Peyer's patch (tissue), 4 donors: Measurements from ENCODE around the gene PSAPL1.

Experiments
- POLR2A ChIP-seq, 2 donors: fragments of 450-650 bp; IDR thresholded peaks; one replicate each; pipeline ENCODE4 v1.5.1; 2017; ENCODE audit warnings: antibody characterized with exemption in 2 of 2, mild to moderate bottlenecking in 2 of 2, moderate library complexity in 2 of 2
- TF ChIP-seq, protein P1 (sequence below), 6 experiments: fragments of 450-650 bp in 4 of 6; fragments of 200-600 bp in 2 of 6; sonication (generic) in 1 of 6; IDR thresholded peaks; one replicate each; pipeline ENCODE4 v1.5.1; 2017 to 2019; ENCODE audit warnings: antibody characterized with exemption in 6 of 6, mild to moderate bottlenecking in 3 of 6, moderate library complexity in 1 of 6

- TF ChIP-seq, protein P1, sequence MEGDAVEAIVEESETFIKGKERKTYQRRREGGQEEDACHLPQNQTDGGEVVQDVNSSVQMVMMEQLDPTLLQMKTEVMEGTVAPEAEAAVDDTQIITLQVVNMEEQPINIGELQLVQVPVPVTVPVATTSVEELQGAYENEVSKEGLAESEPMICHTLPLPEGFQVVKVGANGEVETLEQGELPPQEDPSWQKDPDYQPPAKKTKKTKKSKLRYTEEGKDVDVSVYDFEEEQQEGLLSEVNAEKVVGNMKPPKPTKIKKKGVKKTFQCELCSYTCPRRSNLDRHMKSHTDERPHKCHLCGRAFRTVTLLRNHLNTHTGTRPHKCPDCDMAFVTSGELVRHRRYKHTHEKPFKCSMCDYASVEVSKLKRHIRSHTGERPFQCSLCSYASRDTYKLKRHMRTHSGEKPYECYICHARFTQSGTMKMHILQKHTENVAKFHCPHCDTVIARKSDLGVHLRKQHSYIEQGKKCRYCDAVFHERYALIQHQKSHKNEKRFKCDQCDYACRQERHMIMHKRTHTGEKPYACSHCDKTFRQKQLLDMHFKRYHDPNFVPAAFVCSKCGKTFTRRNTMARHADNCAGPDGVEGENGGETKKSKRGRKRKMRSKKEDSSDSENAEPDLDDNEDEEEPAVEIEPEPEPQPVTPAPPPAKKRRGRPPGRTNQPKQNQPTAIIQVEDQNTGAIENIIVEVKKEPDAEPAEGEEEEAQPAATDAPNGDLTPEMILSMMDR (IDR thresholded peaks at IDR 0.05): no peak
- no peak for TF ChIP-seq POLR2A (IDR thresholded peaks at IDR 0.05)
These were observed 6.3 kb downstream of the PSAPL1 start for GRCh38 chr4:7428261-7429068.
